Thyroid gland (tissue), 4 donors: ENCODE measurements around the gene STIM1.

ENCODE experiments used
- CTCF ChIP-seq, 6 experiments: fragments of 200-600 bp in 3 of 6; fragments of 450-650 bp in 3 of 6; sonication (generic) in 3 of 6; IDR thresholded peaks; one replicate each; pipeline ENCODE4 v1.5.1; 2016 to 2019; ENCODE audit warnings: antibody characterized with exemption in 6 of 6, mild to moderate bottlenecking in 2 of 6, inconsistent platforms in 1 of 6, moderate library complexity in 1 of 6
- POLR2A ChIP-seq, 2 donors: fragments of 450-650 bp; IDR thresholded peaks; one replicate each; pipeline ENCODE4 v1.6.1; 2017; ENCODE audit warnings: antibody characterized with exemption in 2 of 2, mild to moderate bottlenecking in 2 of 2, moderate library complexity in 1 of 2

- TF ChIP-seq CTCF (IDR thresholded peaks at IDR 0.05) (no peak), POLR2A (IDR thresholded peaks at IDR 0.05) (no peak)
Observed at GRCh38 chr11:3939651-3940190, 84.3 kb downstream of the STIM1 start.
